ENCODE results near the gene PRMT2. TPM values are rescaled to one million over a fixed set of nuclear protein-coding genes. Genes with fewer than 3 reads are reported as not detected.
A peak's percentile ranks its signal among the peaks of the same experiment; 100 is the strongest.
"Not testable (repeated sequence)": the region's sequence is repeated elsewhere in the genome, so short reads cannot be mapped to it uniquely, and the experiment has no call there.

The PRMT2 gene
- total and polyA plus RNA-seq, 12 donors: 31.2 to 70.1 (median 54.2) TPM

- Histone ChIP-seq H3K27ac (no peak overlapping the region), H3K9me3 (no peaks in the 10 kb centered on the region), H3K4me1 (peaks cover 0 to 19% (median 15%) of the 10 kb centered on the region in 9 donors), H3K36me3 (peaks cover 0 to 26% (median 0%) of the 10 kb centered on the region in 9 donors), H3K27me3 (peaks cover 5 to 44% (median 26%) of the 10 kb centered on the region in 7 donors), H3K4me3 (peak overlapping the region in 6 of 10 donors; percentile 49 to 65 (median 53))
- ATAC-seq: no peak
- no peak for TF ChIP-seq CTCF (IDR thresholded peaks at IDR 0.05)
- WGBS, 2 donors: 64 to 70% methylated on average over 2 of the region's 2 CpGs
- no peak for DNase-seq
- intact Hi-C loops (cut with DNase I): no loop called here
Measured at GRCh38 chr21:46668381-46668780, 32.9 kb downstream of the PRMT2 start.

GRCh38 chr21:46668904-46669303 is 33.4 kb downstream of the PRMT2 start:
- peaks cover 0 to 19% (median 15%) of the 10 kb centered on the region in 9 donors for H3K4me1 ChIP-seq
- H3K9me3 ChIP-seq; H3K4me3 ChIP-seq; intact Hi-C loops (cut with DNase I); ATAC-seq; H3K27ac ChIP-seq; DNase-seq: not testable (repeated sequence)
- peaks cover 5 to 44% (median 26%) of the 10 kb centered on the region in 7 donors for H3K27me3 ChIP-seq
- WGBS, 2 donors: 94 to 95% methylated on average over 3 of the region's 5 CpGs
- peaks cover 0 to 20% (median 0%) of the 10 kb centered on the region in 9 donors for H3K36me3 ChIP-seq

- Histone ChIP-seq H3K36me3 (no peaks in the 10 kb centered on the region), H3K4me1 (no peaks in the 10 kb centered on the region), H3K27me3 (peaks cover 0 to 16% (median 9%) of the 10 kb centered on the region in 7 donors), H3K27ac (no peak overlapping the region), H3K4me3 (no peak overlapping the region), H3K9me3 (no peaks in the 10 kb centered on the region)
- DNase-seq (no peak), ATAC-seq (no peak)
- no peak for TF ChIP-seq CTCF (IDR thresholded peaks at IDR 0.05)
- WGBS, 2 donors: 88 to 92% methylated on average over 9 of the region's 9 CpGs
- intact Hi-C loops (cut with DNase I): no loop called here
Measured at GRCh38 chr21:46674430-46675007, 39.0 kb downstream of the PRMT2 start.

- H3K4me3 ChIP-seq: no peak overlapping the region
- no peak for TF ChIP-seq CTCF (IDR thresholded peaks at IDR 0.05)
- H3K4me1 ChIP-seq: no peaks in the 10 kb centered on the region
- intact Hi-C loops (cut with DNase I): no loop called here
- H3K9me3 ChIP-seq: no peaks in the 10 kb centered on the region
- WGBS, 2 donors: 44 to 57% methylated on average over 2 of the region's 2 CpGs
- H3K27ac ChIP-seq: no peak overlapping the region
- ATAC-seq: no peak
- no peaks in the 10 kb centered on the region for H3K36me3 ChIP-seq
- DNase-seq: no peak
- H3K27me3 ChIP-seq: peaks cover 0 to 7% (median 2%) of the 10 kb centered on the region in 7 donors
Measured at GRCh38 chr21:46675595-46676280, 40.3 kb downstream of the PRMT2 start.

- H3K27me3 ChIP-seq; H3K9me3 ChIP-seq; H3K36me3 ChIP-seq; intact Hi-C loops (cut with DNase I); H3K4me1 ChIP-seq; H3K4me3 ChIP-seq; H3K27ac ChIP-seq; ATAC-seq; DNase-seq: not testable (repeated sequence)
- WGBS, 2 donors: 90 to 93% methylated on average over 2 of the region's 2 CpGs
Measured at GRCh38 chr21:46676542-46676941, 41.1 kb downstream of the PRMT2 start.

GRCh38 chr21:46681593-46681992 is 46.1 kb downstream of the PRMT2 start:
- H3K4me3 ChIP-seq; H3K36me3 ChIP-seq; H3K9me3 ChIP-seq; DNase-seq; ATAC-seq; H3K4me1 ChIP-seq; H3K27ac ChIP-seq; H3K27me3 ChIP-seq; intact Hi-C loops (cut with DNase I): not testable (repeated sequence)
- WGBS, 2 donors: 79 to 84% methylated on average over 5 of the region's 5 CpGs

GRCh38 chr21:46698652-46699051 is 63.2 kb downstream of the PRMT2 start:
- H3K27me3 ChIP-seq; H3K4me3 ChIP-seq; H3K4me1 ChIP-seq; DNase-seq; intact Hi-C loops (cut with DNase I); H3K27ac ChIP-seq; ATAC-seq; H3K9me3 ChIP-seq; H3K36me3 ChIP-seq: not testable (repeated sequence)
- 75% methylated on average over 33 of the region's 81 CpGs; no CpG with 5 or more reads in 1 of the 2 donors for WGBS, 2 donors

GRCh38 chr21:46699104-46699503 is 63.6 kb downstream of the PRMT2 start:
- H3K27me3 ChIP-seq; H3K9me3 ChIP-seq; H3K4me3 ChIP-seq; H3K27ac ChIP-seq; H3K4me1 ChIP-seq; DNase-seq; ATAC-seq; H3K36me3 ChIP-seq; intact Hi-C loops (cut with DNase I): not testable (repeated sequence)
- 47 to 67% methylated on average over 24 to 34 of the region's 69 CpGs for WGBS, 2 donors

Measured in heart right ventricle (tissue), 16 donors.